AML-193 (cell line): ENCODE results near the gene RPS6KA2.
"Not testable (repeated sequence)": the region's sequence is repeated elsewhere in the genome, so short reads cannot be mapped to it uniquely, and the experiment has no call there.

Source experiments
- DNase-seq, 2 experiments: peaks; one replicate each; lab custom pipeline; 2025; lab: John Stamatoyannopoulos, UW

RPS6KA2 gene

DNA sequence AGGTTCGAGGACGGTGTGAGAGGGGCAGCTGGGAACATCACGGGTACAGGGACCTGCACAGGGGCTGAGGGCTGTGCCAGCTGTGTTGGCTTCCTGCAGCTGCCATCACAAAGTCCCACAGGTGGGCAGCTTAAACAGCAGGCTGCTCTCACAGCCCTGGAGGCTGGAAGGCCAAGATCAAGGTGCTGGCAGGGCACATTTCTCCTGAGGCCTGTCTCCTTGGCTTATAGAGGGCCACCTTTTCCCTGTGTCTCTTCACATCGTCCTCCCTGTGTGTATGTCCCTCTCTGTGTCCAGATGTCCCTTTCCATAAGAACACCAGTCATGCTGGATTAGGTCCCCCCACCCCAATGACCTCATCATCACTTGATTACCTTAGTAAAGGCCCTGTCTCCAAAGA, 229.2 kb downstream of the RPS6KA2 start:
- DNase-seq, result no peak

DNA sequence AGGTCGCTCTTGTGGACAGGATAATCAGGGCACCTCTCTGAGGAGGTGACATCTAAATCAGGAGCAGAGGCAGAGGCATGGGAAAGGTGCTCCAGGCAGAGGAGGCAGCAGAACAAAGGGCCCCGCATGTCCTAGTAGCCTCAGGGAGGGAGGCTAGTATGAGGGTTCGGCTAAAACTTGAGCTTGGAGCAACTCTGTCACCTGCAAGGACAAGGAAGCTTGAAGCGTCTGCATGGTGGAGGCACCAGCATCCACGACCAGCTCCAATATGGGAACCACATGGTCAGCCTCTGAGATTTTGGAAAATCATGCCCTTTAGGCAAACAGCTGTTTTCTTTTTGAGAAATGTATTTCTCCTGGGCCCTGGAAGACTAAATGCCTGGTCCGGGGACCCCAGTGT, 231.3 kb downstream of the RPS6KA2 start:
- DNase-seq, result no peak

DNA sequence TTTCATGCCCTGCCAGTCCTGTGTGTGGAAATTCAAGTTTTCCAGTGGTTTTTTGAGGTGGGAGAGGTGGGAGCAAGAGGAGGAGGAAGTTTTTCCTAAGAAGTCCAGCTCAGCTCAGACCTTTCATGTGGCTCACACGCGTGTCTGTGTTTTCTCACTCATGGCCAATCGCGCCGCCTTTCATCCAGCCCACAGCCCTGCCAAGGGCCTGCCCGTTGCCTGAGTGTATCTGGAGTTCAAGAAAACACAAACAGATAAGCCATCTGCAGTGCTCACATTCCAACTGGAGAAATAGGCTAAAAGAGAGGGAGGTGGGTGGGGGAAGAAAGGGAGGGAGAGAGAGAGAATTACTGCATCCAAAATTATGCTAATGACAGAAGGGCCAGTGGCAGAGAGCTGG, 231.7 kb downstream of the RPS6KA2 start:
- DNase-seq, result no peak

- DNase-seq, result no peak
Observed at GRCh38 chr6:166394036-166394892, 232.8 kb downstream of the RPS6KA2 start.

DNA sequence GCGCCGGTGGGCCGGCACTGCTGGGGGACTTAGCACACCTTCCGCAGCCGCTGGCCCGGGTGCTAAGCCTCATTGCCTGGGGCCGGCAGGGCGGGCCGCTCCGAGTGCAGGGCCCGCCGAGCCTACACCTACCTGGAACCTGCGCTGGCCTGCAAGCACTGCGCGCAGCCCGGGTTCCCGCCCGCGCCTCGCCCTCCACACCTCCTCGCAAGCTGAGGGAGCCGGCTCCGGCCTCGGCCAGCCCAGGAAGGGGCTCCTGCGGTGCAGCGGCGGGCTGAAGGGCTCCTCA, 233.6 kb downstream of the RPS6KA2 start:
- DNase-seq, result no peak

GRCh38 chr6:166392755-166393534, 234.1 kb downstream of the RPS6KA2 start:
- not testable (repeated sequence) for DNase-seq

- no peak for DNase-seq
Observed at GRCh38 chr6:166389119-166389518, 237.9 kb downstream of the RPS6KA2 start.

DNA sequence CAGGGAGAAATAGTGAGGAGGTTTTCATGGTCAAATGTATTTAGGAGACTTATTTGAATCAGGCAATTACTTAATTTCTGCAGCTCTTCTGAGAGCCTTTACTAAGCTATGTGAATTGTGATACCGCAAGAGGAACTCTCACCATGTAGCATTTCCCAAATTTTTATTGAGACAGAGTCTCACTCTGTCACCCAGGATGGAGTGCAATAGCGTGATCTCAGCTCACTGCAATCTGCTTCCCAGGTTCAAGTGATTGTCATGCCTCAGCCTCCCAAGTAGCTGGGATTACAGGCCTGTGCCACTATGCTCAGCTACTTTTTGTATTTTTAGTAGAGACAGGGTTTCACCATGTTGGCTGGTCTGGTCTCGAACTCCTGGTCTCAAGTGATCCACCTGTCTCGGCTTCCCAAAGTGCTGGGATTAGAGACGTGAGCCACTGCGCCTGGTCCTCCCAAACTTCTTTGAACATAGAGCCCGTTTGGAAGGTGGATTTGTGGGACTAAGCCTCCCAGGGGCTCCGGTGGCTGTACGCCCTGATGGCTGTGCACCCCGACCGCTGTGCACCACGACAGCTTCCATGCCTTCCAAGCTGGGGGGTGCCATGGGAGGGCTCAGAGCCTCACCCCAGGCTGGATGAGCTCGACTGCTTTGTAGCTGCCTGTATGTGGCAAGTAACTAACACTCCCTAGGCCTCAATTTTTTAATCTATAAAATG, 238.6 kb downstream of the RPS6KA2 start:
- DNase-seq, result no peak

GRCh38 chr6:166387642-166388289, 239.3 kb downstream of the RPS6KA2 start:
- no peak for DNase-seq

- DNase-seq, result not testable (repeated sequence)
Observed at GRCh38 chr6:166387098-166387497, 240.0 kb downstream of the RPS6KA2 start.

- no peak for DNase-seq
Observed at GRCh38 chr6:166386111-166386510, 240.9 kb downstream of the RPS6KA2 start.

GRCh38 chr6:166383802-166384363, 243.2 kb downstream of the RPS6KA2 start:
- DNase-seq, result peak in 1 of 2 experiments; percentile 81

- peak; percentile 97 to 98 for DNase-seq
Observed at GRCh38 chr6:166382933-166383801, 243.9 kb downstream of the RPS6KA2 start, which contains the start of gene MPC1. TSS of gene MPC1 (minus strand) at chr6:166382940. CDS start at chr6:166382876, 64 bp downstream.

DNA sequence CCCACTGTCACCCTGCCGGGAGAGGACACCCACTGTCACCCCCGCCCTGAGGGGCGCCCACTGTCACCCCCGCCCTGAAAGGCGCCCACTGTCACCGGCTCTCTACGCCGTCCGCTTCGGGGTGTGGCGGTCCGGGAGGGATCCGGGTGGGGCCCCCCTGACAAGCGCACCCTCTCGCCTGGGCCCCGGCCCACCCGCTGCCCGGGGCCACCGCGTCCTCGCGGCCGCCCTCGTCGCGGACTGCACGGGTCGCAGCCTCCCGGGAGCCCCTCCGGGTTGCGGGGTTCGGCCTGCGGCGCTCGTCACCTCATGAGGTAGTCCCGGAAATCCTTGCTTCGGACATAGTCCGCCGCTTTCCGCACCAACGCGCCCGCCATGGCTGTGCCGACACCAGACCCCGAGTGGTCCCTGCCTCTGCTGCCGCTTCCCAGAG, 244.5 kb downstream of the RPS6KA2 start:
- no peak for DNase-seq

- DNase-seq, result peak; percentile 85
Observed at GRCh38 chr6:166381733-166382499, 245.1 kb downstream of the RPS6KA2 start.

DNA sequence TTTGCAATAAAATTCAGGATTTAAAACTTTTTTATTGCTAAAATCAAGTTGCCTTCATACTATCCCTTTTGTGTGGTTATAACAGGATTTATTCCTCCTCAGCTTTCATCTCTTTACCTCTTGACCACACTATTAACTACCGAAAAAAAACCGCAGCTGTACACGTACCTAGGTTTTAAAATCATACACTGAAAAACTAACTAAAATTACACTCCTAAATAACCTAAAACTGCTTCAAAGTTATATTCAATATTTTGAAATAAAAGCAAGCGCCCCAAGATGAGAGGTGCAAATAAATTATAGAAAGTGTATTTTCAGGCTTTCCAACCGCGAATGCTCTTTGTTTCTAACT, 245.7 kb downstream of the RPS6KA2 start:
- DNase-seq, result no peak

GRCh38 chr6:166379800-166380199, 247.3 kb downstream of the RPS6KA2 start:
- DNase-seq, result no peak

GRCh38 chr6:166379103-166379586, 247.9 kb downstream of the RPS6KA2 start:
- no peak for DNase-seq

- no peak for DNase-seq
Observed at GRCh38 chr6:166377721-166378120, 249.3 kb downstream of the RPS6KA2 start.

GRCh38 chr6:166375013-166375412, 252.0 kb downstream of the RPS6KA2 start:
- no peak for DNase-seq
